ENCODE measurements around the gene P3H2. TPM values are rescaled to one million over a fixed set of nuclear protein-coding genes. Genes with fewer than 3 reads are reported as not detected.

The P3H2 gene
- total RNA-seq, 1 experiment from 2014 or later = 82.2 TPM

- ChIA-PET CTCF (no interaction called here), POLR2A (no interaction called here)
- H3K4me1 ChIP-seq (ENCODE audit: control insufficient read depth, insufficient read depth, low read length) = peaks cover 32% of the 10 kb centered on the region
- intact Hi-C loops (cut with micrococcal nuclease; ENCODE audit: unreplicated experiment) = no loop called here
- H3K27me3 ChIP-seq (ENCODE audit: control insufficient read depth, insufficient read depth, low read length) = no peaks in the 10 kb centered on the region
- H3K9me3 ChIP-seq (ENCODE audit: control insufficient read depth, insufficient read depth, low read depth, low read length) = no peaks in the 10 kb centered on the region
- no peak overlapping the region for H3K4me3 ChIP-seq (ENCODE audit: low read depth in 2 of 2, low read length in 2 of 2)
- ATAC-seq = no peak
- in situ Hi-C loops (cut with HindIII; ENCODE audit: low pct_unique_long_range_greater_than_20kb, low sequenced_read_pairs) = loop anchor here (25.0 kb wide), 1 partner anchor 115 kb away; no protein-coding TSS in a partner anchor
- H3K27ac ChIP-seq (ENCODE audit: low read length) = peak overlapping the region; percentile 69
- H3K36me3 ChIP-seq (ENCODE audit: control insufficient read depth, insufficient read depth, low read length) = no peaks in the 10 kb centered on the region
- BruUV-seq (replicated peaks) = no TSS peak
- no peak for DNase-seq (ENCODE audit: low read depth, low spot score)
- TF ChIP-seq TCF7L2 (IDR thresholded peaks at IDR 0.05; ENCODE audit: low read depth, low read length) (no peak), REST (IDR thresholded peaks at IDR 0.05; ENCODE audit: insufficient read depth in 1 of 2, low read depth in 2 of 2, low read length in 1 of 2) (no peak), CTCF (IDR thresholded peaks at IDR 0.05) (no peak), POLR2AphosphoS5 (IDR thresholded peaks at IDR 0.05; ENCODE audit: low read depth, low read length) (no peak), SIN3A (IDR thresholded peaks at IDR 0.05; ENCODE audit: borderline replicate concordance, insufficient read depth, low read depth, low read length) (no peak)
Observed at GRCh38 chr3:190077395-190078045, 43.2 kb downstream of the P3H2 start.

GRCh38 chr3:190076601-190077394, 43.9 kb downstream of the P3H2 start:
- Histone ChIP-seq H3K36me3 (ENCODE audit: control insufficient read depth, insufficient read depth, low read length) (no peaks in the 10 kb centered on the region), H3K9me3 (ENCODE audit: control insufficient read depth, insufficient read depth, low read depth, low read length) (no peaks in the 10 kb centered on the region), H3K4me1 (ENCODE audit: control insufficient read depth, insufficient read depth, low read length) (peaks cover 32% of the 10 kb centered on the region), H3K27me3 (ENCODE audit: control insufficient read depth, insufficient read depth, low read length) (no peaks in the 10 kb centered on the region), H3K4me3 (ENCODE audit: low read depth in 2 of 2, low read length in 2 of 2) (no peak overlapping the region), H3K27ac (ENCODE audit: low read length) (peak overlapping the region; percentile 69)
- ChIA-PET POLR2A (no interaction called here), CTCF (no interaction called here)
- in situ Hi-C loops (cut with HindIII; ENCODE audit: low pct_unique_long_range_greater_than_20kb, low sequenced_read_pairs) (loop anchor here (25.0 kb wide), 1 partner anchor 114 kb away; no protein-coding TSS in a partner anchor), intact Hi-C loops (cut with micrococcal nuclease; ENCODE audit: unreplicated experiment) (no loop called here)
- TF ChIP-seq POLR2AphosphoS5 (IDR thresholded peaks at IDR 0.05; ENCODE audit: low read depth, low read length) = peak; percentile 32; the same call in 1 of the 2 replicates
- TF ChIP-seq REST (IDR thresholded peaks at IDR 0.05; ENCODE audit: insufficient read depth in 1 of 2, low read depth in 2 of 2, low read length in 1 of 2) = no peak
- ATAC-seq (peak; percentile 91), DNase-seq (ENCODE audit: low read depth, low spot score) (peak; percentile 77)
- no TSS peak for BruUV-seq (replicated peaks)

All from Panc1 (cell line).